HepG2 (cell line): ENCODE measurements around the gene CCSER1. TPM values are rescaled to one million over a fixed set of nuclear protein-coding genes. Genes with fewer than 3 reads are reported as not detected.

Experiments used
- ATAC-seq: fragments of 200-7000 bp; cut with Tn5 transposase; 3 replicates; pipeline ENCODE4 v1.9.1; 2020; ENCODE audit warnings: mild to moderate bottlenecking, moderate library complexity
- BruUV-seq: library from RNA; stranded (reverse); fragments of 400-500 nt; replicated peaks from 2 replicates; lab custom pipeline; 2021; lab: Mats Ljungman, UMichigan
- CTCF ChIA-PET: fragments of 300-600 bp; formaldehyde crosslinking; extraction: SDS; loops from one replicate; lab custom pipeline; 2021; ENCODE audit warnings: low total read pairs, inconsistent platforms, low intra/inter-chr PET ratio; lab: Yijun Ruan, JAX
- POLR2A ChIA-PET: fragments of 350-600 bp; sonication (Branson Sonifier 250); formaldehyde crosslinking; loops from one replicate; lab custom pipeline; 2020; ENCODE audit warnings: antibody characterized with exemption, inconsistent platforms; lab: Yijun Ruan, JAX
- DNase-seq: peaks from one replicate; pipeline ENCODE4 v3.0.0-alpha.2; 2015; ENCODE audit warnings: low spot score
- FAIRE-seq: peaks from 3 replicates; lab custom pipeline; 2011; peaks lifted over from hg19 to GRCh38; lab: Jason Lieb, UNC
- H2AFZ ChIP-seq: one replicate; pipeline ENCODE4 v1.6.1; 2011; ENCODE audit warnings: low read length, inconsistent platforms
- H3K27ac ChIP-seq: fragments of 300-600 bp; 3 replicates; pipeline ENCODE4 v1.8.0; 2011; ENCODE audit warnings: mixed run types, mild to moderate bottlenecking, mixed read lengths, low read length, inconsistent platforms; ENCODE audit not compliant: insufficient read depth; ENCODE audit errors: extremely low read length
- H3K27me3 ChIP-seq, 2 experiments: fragments of 200-600 bp in 1 of 2; 2 replicates in 1 of 2; 3 replicates in 1 of 2; pipeline versions ENCODE4 v1.6.0 to v1.8.0; 2011; ENCODE audit warnings: low read length in 2 of 2, mild to moderate bottlenecking in 2 of 2, moderate library complexity in 2 of 2, inconsistent platforms in 1 of 2; ENCODE audit not compliant: insufficient read depth in 2 of 2, control insufficient read depth in 1 of 2
- H3K36me3 ChIP-seq, 2 experiments: fragments of 200-600 bp in 1 of 2; replicated peaks in 1 of 2; 2 replicates in 1 of 2; 3 replicates in 1 of 2; pipeline versions ENCODE4 v1.5.1 to v1.8.0; 2011; ENCODE audit warnings: low read length in 2 of 2, inconsistent platforms in 1 of 2; ENCODE audit not compliant: insufficient read depth in 2 of 2, control insufficient read depth in 1 of 2
- H3K4me1 ChIP-seq: 2 replicates; pipeline ENCODE4 v1.5.1; 2012; ENCODE audit warnings: low read length, inconsistent platforms; ENCODE audit not compliant: insufficient read depth
- H3K4me2 ChIP-seq: 2 replicates; pipeline ENCODE4 v1.6.0; 2011; ENCODE audit warnings: low read depth, low read length, inconsistent platforms
- H3K4me3 ChIP-seq, 3 experiments: fragments of 200-600 bp in 1 of 3; sonication (generic), shearing (Covaris generic) in 1 of 3; replicated peaks in 1 of 3; 2 replicates each; pipeline ENCODE4 v1.5.1; 2011 to 2016; ENCODE audit warnings: low read length in 3 of 3, inconsistent platforms in 2 of 3, low read depth in 2 of 3, mild to moderate bottlenecking in 2 of 3, control low read depth in 1 of 3, mixed read lengths in 1 of 3; ENCODE audit not compliant: insufficient read depth in 1 of 3
- H3K79me2 ChIP-seq: one replicate; pipeline ENCODE4 v1.6.1; 2011; ENCODE audit warnings: low read length, inconsistent platforms; ENCODE audit not compliant: insufficient read depth
- H3K9ac ChIP-seq: 2 replicates; pipeline ENCODE4 v1.6.0; 2011; ENCODE audit warnings: mild to moderate bottlenecking, low read depth, low read length, inconsistent platforms; ENCODE audit not compliant: insufficient read depth
- H3K9me3 ChIP-seq: 2 replicates; pipeline ENCODE4 v1.5.1; 2012; ENCODE audit warnings: mild to moderate bottlenecking, low read length
- H4K20me1 ChIP-seq: 2 replicates; pipeline ENCODE4 v1.6.0; 2011; ENCODE audit warnings: inconsistent platforms, mild to moderate bottlenecking, low read length, moderate library complexity; ENCODE audit not compliant: insufficient read depth
- ATM ChIP-seq: fragments of 450-650 bp; IDR thresholded peaks from 2 replicates; pipeline ENCODE4 v1.7.1; 2017; ENCODE audit warnings: mild to moderate bottlenecking, borderline replicate concordance
- E2F2 ChIP-seq: sonication (generic); formaldehyde crosslinking; IDR thresholded peaks from 2 replicates; pipeline ENCODE4 v1.4.0; 2020; ENCODE audit warnings: missing genetic modification reagents, borderline replicate concordance
- IKZF4 ChIP-seq: sonication (generic); formaldehyde crosslinking; IDR thresholded peaks from 2 replicates; pipeline ENCODE4 v1.5.1; 2020; ENCODE audit warnings: borderline replicate concordance, mild to moderate bottlenecking, low read depth, missing genetic modification reagents; ENCODE audit errors: not compliant biosample characterization
- MEF2D ChIP-seq: sonication (generic); formaldehyde crosslinking; IDR thresholded peaks from 2 replicates; pipeline ENCODE4 v1.5.1; 2020; ENCODE audit warnings: mild to moderate bottlenecking, missing genetic modification reagents
- NFATC3 ChIP-seq: sonication (generic); formaldehyde crosslinking; IDR thresholded peaks from 2 replicates; pipeline ENCODE4 v1.5.1; 2020; ENCODE audit warnings: mild to moderate bottlenecking, missing genetic modification reagents
- PTBP1 ChIP-seq: fragments of 200-400 bp; formaldehyde crosslinking; IDR thresholded peaks from 2 replicates; pipeline ENCODE4 v1.6.1; 2018; ENCODE audit warnings: low read length, low read depth; ENCODE audit not compliant: poor library complexity, severe bottlenecking
- SOX13 ChIP-seq, 3 experiments: fragments of 450-650 bp in 1 of 3; sonication (generic) in 1 of 3; formaldehyde crosslinking in 1 of 3; IDR thresholded peaks in 2 of 3; conservative IDR thresholded peaks in 1 of 3; 2 replicates each; pipeline versions ENCODE4 v1.5.0 to v1.6.1; 2016 to 2020; ENCODE audit warnings: antibody characterized with exemption in 1 of 3, mild to moderate bottlenecking in 1 of 3, missing compliant biosample characterization in 1 of 3, missing genetic modification reagents in 1 of 3, moderate library complexity in 1 of 3
- STAG1 ChIP-seq: sonication (generic); formaldehyde crosslinking; IDR thresholded peaks from 2 replicates; pipeline ENCODE4 v1.4.0; 2020; ENCODE audit warnings: missing genetic modification reagents
- ZBTB3 ChIP-seq: sonication (generic); formaldehyde crosslinking; IDR thresholded peaks from 2 replicates; pipeline ENCODE4 v1.4.0; 2020; ENCODE audit warnings: low read depth, mild to moderate bottlenecking, moderate library complexity, missing genetic modification reagents, borderline replicate concordance
- ZNF782 ChIP-seq: sonication (generic); formaldehyde crosslinking; IDR thresholded peaks from 2 replicates; pipeline ENCODE4 v1.4.0; 2020; ENCODE audit warnings: missing genetic modification reagents, mild to moderate bottlenecking, borderline replicate concordance
- ZSCAN31 ChIP-seq: sonication (generic); formaldehyde crosslinking; IDR thresholded peaks from 2 replicates; pipeline ENCODE4 v1.5.0; 2020; ENCODE audit warnings: low read depth, mild to moderate bottlenecking, missing genetic modification reagents
- WGBS: methylation state at CpG from one replicate; pipeline ENCODE4 v1.1.6; 2017; ENCODE audit warnings: low lambda C conversion rate; 5-methylcytosine and 5-hydroxymethylcytosine counted together
- in situ Hi-C: cut with HindIII; loops from 2 replicates; pipeline ENCODE4 v1.10.0; 2017; ENCODE audit warnings: low pct_unique_long_range_greater_than_20kb; ENCODE audit not compliant: extremely low pct_ligation_motif_present
- intact Hi-C: fragments of 100-400 bp; cut with micrococcal nuclease; formaldehyde crosslinking; loops from one replicate; pipeline ENCODE4 v1.10.0; 2022; ENCODE audit not compliant: unreplicated experiment
- polyA plus RNA-seq, 8 experiments: library from polyadenylated mRNA; depleted of rRNA in 3 of 8; stranded (reverse) in 7 of 8; unstranded in 1 of 8; fragments of >200 nt; fragmentation: Illumina TruSeq in 4 of 8; extraction: Trizol in 4 of 8; gene quantifications; 2 replicates each; pipeline versions ENCODE4 v1.2.1 to v1.2.3, GENCODE V29; 2011 to 2016; ENCODE audit warnings: low read depth in 4 of 8, missing spikeins in 1 of 8, mixed read lengths in 1 of 8; ENCODE audit not compliant: insufficient read depth in 1 of 8
- total RNA-seq, 5 experiments: library from RNA; depleted of rRNA; stranded (reverse); fragments of >200 nt; fragmentation: Illumina TruSeq; extraction: Trizol; gene quantifications; 2 replicates each; pipeline ENCODE4 v1.2.3, GENCODE V29; 2016; ENCODE audit warnings: low read depth in 1 of 5

The CCSER1 gene
- total and polyA plus RNA-seq, 2 of the 13 experiments (the other 11 are each of a cell fraction or from before 2014, with no cell fraction given) = not detected

GRCh38 chr4:91598696-91599095 is 1471.5 kb downstream of the CCSER1 start:
- H3K27ac ChIP-seq = no peak overlapping the region
- no TSS peak for BruUV-seq
- in situ Hi-C loops = no loop called here
- TF ChIP-seq MEF2D (CRISPR knock-in tag) (no peak), SOX13 (IDR thresholded peaks at IDR 0.05) (no peak), SOX13 (CRISPR knock-in tag; conservative IDR thresholded peaks at IDR 0.05 in 1 of 2, IDR thresholded peaks at IDR 0.05 in 1 of 2) (no peak), NFATC3 (no peak), PTBP1 (no peak), ATM (no peak), ZSCAN31 (CRISPR knock-in tag) (no peak), IKZF4 (CRISPR knock-in tag) (no peak), E2F2 (CRISPR knock-in tag) (no peak), ZBTB3 (CRISPR knock-in tag) (no peak), ZNF782 (CRISPR knock-in tag) (no peak), STAG1 (no peak)
- TF ChIP-seq, all 625 proteins: peak for 0
- H3K4me1 ChIP-seq = no peaks in the 10 kb centered on the region
- H3K79me2 ChIP-seq = no peaks in the 10 kb centered on the region
- intact Hi-C loops = no loop called here
- H3K4me2 ChIP-seq = no peak overlapping the region
- no peaks in the 10 kb centered on the region for H3K36me3 ChIP-seq
- ChIA-PET POLR2A (no interaction called here), CTCF (no interaction called here)
- H3K9ac ChIP-seq = no peak overlapping the region
- FAIRE-seq (no peak), DNase-seq (no peak), ATAC-seq (no peak)
- no peak overlapping the region for H2AFZ ChIP-seq
- H3K4me3 ChIP-seq = no peak overlapping the region
- no peaks in the 10 kb centered on the region for H3K27me3 ChIP-seq
- 8% methylated on average over 8 of the region's 8 CpGs for WGBS
- no peaks in the 10 kb centered on the region for H4K20me1 ChIP-seq
- no peaks in the 10 kb centered on the region for H3K9me3 ChIP-seq
